HepG2 (cell line): ENCODE data around the gene ZKSCAN1. TPM values are rescaled to one million over a fixed set of nuclear protein-coding genes. Genes with fewer than 3 reads are reported as not detected.

Source experiments
- ATAD3A ChIP-seq: sonication (generic); formaldehyde crosslinking; IDR thresholded peaks from 2 replicates; pipeline ENCODE4 v1.4.0; 2020; ENCODE audit warnings: missing genetic modification reagents
- BORCS8-MEF2B ChIP-seq: sonication (generic); formaldehyde crosslinking; IDR thresholded peaks from 2 replicates; pipeline ENCODE4 v1.8.0; 2022; ENCODE audit warnings: mild to moderate bottlenecking, missing genetic modification reagents
- GATAD1 ChIP-seq: IDR thresholded peaks from 2 replicates; pipeline ENCODE4 v1.6.1; 2016; ENCODE audit warnings: missing genetic modification reagents, missing compliant biosample characterization
- HDAC2 ChIP-seq: sonication (generic); formaldehyde crosslinking; IDR thresholded peaks from 2 replicates; pipeline ENCODE4 v1.4.0; 2020; ENCODE audit warnings: missing genetic modification reagents
- KMT2B ChIP-seq: IDR thresholded peaks from 2 replicates; pipeline ENCODE4 v1.6.1; 2016; ENCODE audit warnings: missing genetic modification reagents, missing compliant biosample characterization
- MIXL1 ChIP-seq: IDR thresholded peaks from 2 replicates; pipeline ENCODE4 v1.6.1; 2016
- MLX ChIP-seq: IDR thresholded peaks from 2 replicates; pipeline ENCODE4 v1.6.1; 2016
- PHF5A ChIP-seq: IDR thresholded peaks from one replicate; pipeline ENCODE4 v1.6.1; 2018; ENCODE audit warnings: low read depth, missing genetic modification reagents; ENCODE audit not compliant: unreplicated experiment
- PITX1 ChIP-seq: sonication (generic); formaldehyde crosslinking; IDR thresholded peaks from 2 replicates; pipeline ENCODE4 v1.5.1; 2020; ENCODE audit warnings: mild to moderate bottlenecking, missing genetic modification reagents
- RELA ChIP-seq: sonication (generic); formaldehyde crosslinking; IDR thresholded peaks from 2 replicates; pipeline ENCODE4 v1.4.0; 2020; ENCODE audit warnings: missing genetic modification reagents
- REPIN1 ChIP-seq: sonication (generic); formaldehyde crosslinking; IDR thresholded peaks from 2 replicates; pipeline ENCODE4 v1.8.0; 2022; ENCODE audit warnings: missing genetic modification reagents, low read depth, mild to moderate bottlenecking, borderline replicate concordance
- SOX13 ChIP-seq, 3 experiments: fragments of 450-650 bp in 1 of 3; sonication (generic) in 1 of 3; formaldehyde crosslinking in 1 of 3; IDR thresholded peaks in 2 of 3; conservative IDR thresholded peaks in 1 of 3; 2 replicates each; pipeline versions ENCODE4 v1.5.0 to v1.6.1; 2016 to 2020; ENCODE audit warnings: antibody characterized with exemption in 1 of 3, mild to moderate bottlenecking in 1 of 3, missing compliant biosample characterization in 1 of 3, missing genetic modification reagents in 1 of 3, moderate library complexity in 1 of 3
- TARDBP ChIP-seq: sonication (generic); formaldehyde crosslinking; IDR thresholded peaks from 2 replicates; pipeline ENCODE4 v1.8.0; 2022; ENCODE audit warnings: mild to moderate bottlenecking, missing genetic modification reagents
- TBL1XR1 ChIP-seq: fragments of 150-350 bp; IDR thresholded peaks from 2 replicates; pipeline ENCODE4 v1.6.1; 2014; ENCODE audit warnings: borderline replicate concordance, low read length; ENCODE audit not compliant: partially characterized antibody
- TCF7L2 ChIP-seq: IDR thresholded peaks from 2 replicates; pipeline ENCODE4 v1.6.1; 2011; ENCODE audit warnings: mild to moderate bottlenecking, low read depth, low read length, moderate library complexity
- ZMYM4 ChIP-seq: sonication (generic); formaldehyde crosslinking; IDR thresholded peaks from 2 replicates; pipeline ENCODE4 v1.8.1; 2023; ENCODE audit warnings: mild to moderate bottlenecking, missing genetic modification reagents
- ZNF205 ChIP-seq: IDR thresholded peaks from 2 replicates; pipeline ENCODE4 v1.6.1; 2018; ENCODE audit warnings: missing biosample characterization, missing genetic modification reagents
- ZNF331 ChIP-seq: sonication (generic); formaldehyde crosslinking; IDR thresholded peaks from 2 replicates; pipeline ENCODE4 v1.4.0; 2020; ENCODE audit warnings: missing genetic modification reagents
- ZNF33A ChIP-seq: sonication (generic); formaldehyde crosslinking; IDR thresholded peaks from 2 replicates; pipeline ENCODE4 v1.5.1; 2020; ENCODE audit warnings: missing genetic modification reagents, mild to moderate bottlenecking, moderate library complexity, borderline replicate concordance
- ZNF713 ChIP-seq: sonication (generic); formaldehyde crosslinking; IDR thresholded peaks from 2 replicates; pipeline ENCODE4 v1.4.0; 2020; ENCODE audit warnings: mild to moderate bottlenecking, missing genetic modification reagents
- ZNF746 ChIP-seq: sonication (generic); formaldehyde crosslinking; IDR thresholded peaks from 2 replicates; pipeline ENCODE4 v1.8.0; 2022; ENCODE audit warnings: mild to moderate bottlenecking, missing genetic modification reagents
- polyA plus RNA-seq, 8 experiments: library from polyadenylated mRNA; depleted of rRNA in 3 of 8; stranded (reverse) in 7 of 8; unstranded in 1 of 8; fragments of >200 nt; fragmentation: Illumina TruSeq in 4 of 8; extraction: Trizol in 4 of 8; gene quantifications; 2 replicates each; pipeline versions ENCODE4 v1.2.1 to v1.2.3, GENCODE V29; 2011 to 2016; ENCODE audit warnings: low read depth in 4 of 8, missing spikeins in 1 of 8, mixed read lengths in 1 of 8; ENCODE audit not compliant: insufficient read depth in 1 of 8
- total RNA-seq, 5 experiments: library from RNA; depleted of rRNA; stranded (reverse); fragments of >200 nt; fragmentation: Illumina TruSeq; extraction: Trizol; gene quantifications; 2 replicates each; pipeline ENCODE4 v1.2.3, GENCODE V29; 2016; ENCODE audit warnings: low read depth in 1 of 5
- TF ChIP-seq, protein P1 (sequence below): sonication (generic); formaldehyde crosslinking; conservative IDR thresholded peaks from 2 replicates; pipeline ENCODE4 v1.8.0; 2022; ENCODE audit warnings: mild to moderate bottlenecking, moderate library complexity, missing genetic modification reagents
- TF ChIP-seq, protein P2 (sequence below): sonication (generic); formaldehyde crosslinking; IDR thresholded peaks from 2 replicates; pipeline ENCODE4 v1.4.0; 2020; ENCODE audit warnings: missing genetic modification reagents
- TF ChIP-seq, protein P3 (sequence below): IDR thresholded peaks from 2 replicates; pipeline ENCODE4 v1.6.1; 2012; ENCODE audit warnings: inconsistent platforms

Gene ZKSCAN1
- total and polyA plus RNA-seq, 2 of the 13 experiments (the other 11 are each of a cell fraction or from before 2014, with no cell fraction given): 46.4 to 60.6 TPM

- TF ChIP-seq, protein P1, sequence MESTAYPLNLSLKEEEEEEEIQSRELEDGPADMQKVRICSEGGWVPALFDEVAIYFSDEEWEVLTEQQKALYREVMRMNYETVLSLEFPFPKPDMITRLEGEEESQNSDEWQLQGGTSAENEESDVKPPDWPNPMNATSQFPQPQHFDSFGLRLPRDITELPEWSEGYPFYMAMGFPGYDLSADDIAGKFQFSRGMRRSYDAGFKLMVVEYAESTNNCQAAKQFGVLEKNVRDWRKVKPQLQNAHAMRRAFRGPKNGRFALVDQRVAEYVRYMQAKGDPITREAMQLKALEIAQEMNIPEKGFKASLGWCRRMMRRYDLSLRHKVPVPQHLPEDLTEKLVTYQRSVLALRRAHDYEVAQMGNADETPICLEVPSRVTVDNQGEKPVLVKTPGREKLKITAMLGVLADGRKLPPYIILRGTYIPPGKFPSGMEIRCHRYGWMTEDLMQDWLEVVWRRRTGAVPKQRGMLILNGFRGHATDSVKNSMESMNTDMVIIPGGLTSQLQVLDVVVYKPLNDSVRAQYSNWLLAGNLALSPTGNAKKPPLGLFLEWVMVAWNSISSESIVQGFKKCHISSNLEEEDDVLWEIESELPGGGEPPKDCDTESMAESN (CRISPR knock-in tag): 0 out of 2 replicates have a peak, but pooled peaks have one; percentile 21
- TF ChIP-seq, protein P2, sequence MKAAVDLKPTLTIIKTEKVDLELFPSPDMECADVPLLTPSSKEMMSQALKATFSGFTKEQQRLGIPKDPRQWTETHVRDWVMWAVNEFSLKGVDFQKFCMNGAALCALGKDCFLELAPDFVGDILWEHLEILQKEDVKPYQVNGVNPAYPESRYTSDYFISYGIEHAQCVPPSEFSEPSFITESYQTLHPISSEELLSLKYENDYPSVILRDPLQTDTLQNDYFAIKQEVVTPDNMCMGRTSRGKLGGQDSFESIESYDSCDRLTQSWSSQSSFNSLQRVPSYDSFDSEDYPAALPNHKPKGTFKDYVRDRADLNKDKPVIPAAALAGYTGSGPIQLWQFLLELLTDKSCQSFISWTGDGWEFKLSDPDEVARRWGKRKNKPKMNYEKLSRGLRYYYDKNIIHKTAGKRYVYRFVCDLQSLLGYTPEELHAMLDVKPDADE: no peak
- no peak for TF ChIP-seq TCF7L2
- peak; percentile 58; the same call in 1 of the 2 replicates for TF ChIP-seq MIXL1
- TF ChIP-seq TBL1XR1: peak; percentile 82
- TF ChIP-seq ZMYM4 (CRISPR knock-in tag): peak; percentile 80
- TF ChIP-seq SOX13 (IDR thresholded peaks at IDR 0.05): 0 out of 2 replicates have a peak, but pooled peaks have one; percentile 28
- TF ChIP-seq SOX13 (CRISPR knock-in tag; conservative IDR thresholded peaks at IDR 0.05 in 1 of 2, IDR thresholded peaks at IDR 0.05 in 1 of 2): peak in 1 of 2 experiments; percentile 72; a peak in 2 of 4 replicates
- 0 out of 2 replicates have a peak, but pooled peaks have one; percentile 28 for TF ChIP-seq ZNF331 (CRISPR knock-in tag)
- TF ChIP-seq ZNF746 (CRISPR knock-in tag): no peak
- no peak for TF ChIP-seq ATAD3A
- TF ChIP-seq, protein P3, sequence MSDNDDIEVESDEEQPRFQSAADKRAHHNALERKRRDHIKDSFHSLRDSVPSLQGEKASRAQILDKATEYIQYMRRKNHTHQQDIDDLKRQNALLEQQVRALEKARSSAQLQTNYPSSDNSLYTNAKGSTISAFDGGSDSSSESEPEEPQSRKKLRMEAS: peak; percentile 82
- TF ChIP-seq HDAC2 (CRISPR knock-in tag): peak; percentile 41; the same call in 1 of the 2 replicates
- TF ChIP-seq GATAD1: no peak
- peak; percentile 82 for TF ChIP-seq MLX (CRISPR knock-in tag)
- TF ChIP-seq PHF5A (CRISPR knock-in tag): peak; percentile 38
- peak; percentile 77; the same call in 1 of the 2 replicates for TF ChIP-seq REPIN1 (CRISPR knock-in tag)
- TF ChIP-seq TARDBP (CRISPR knock-in tag): peak; percentile 76
- TF ChIP-seq PITX1 (CRISPR knock-in tag): 0 out of 2 replicates have a peak, but pooled peaks have one; percentile 41
- no peak for TF ChIP-seq RELA
- no peak for TF ChIP-seq ZNF713
- TF ChIP-seq BORCS8-MEF2B (CRISPR knock-in tag): peak; percentile 75
- 0 out of 2 replicates have a peak, but pooled peaks have one; percentile 41 for TF ChIP-seq ZNF33A
- TF ChIP-seq KMT2B: peak; percentile 27; the same call in 1 of the 2 replicates
- TF ChIP-seq ZNF205 (CRISPR knock-in tag): peak; percentile 99
These were observed 8.7 kb downstream of the ZKSCAN1 start (continued) for GRCh38 chr7:100024020-100024619.
